ENCODE data around the gene SEMA5B.

The SEMA5B gene

GRCh38 chr3:122967765-122968164 is 59.8 kb downstream of the SEMA5B start:
- no peak for DNase-seq

- DNase-seq, result no peak
Observed at GRCh38 chr3:122967356-122967755, 60.2 kb downstream of the SEMA5B start.

GRCh38 chr3:122966045-122966444 is 61.5 kb downstream of the SEMA5B start:
- no peak for DNase-seq

GRCh38 chr3:122964811-122965210 is 62.8 kb downstream of the SEMA5B start:
- DNase-seq, result no peak

GRCh38 chr3:122962149-122962548 is 65.4 kb downstream of the SEMA5B start:
- DNase-seq, result no peak

GRCh38 chr3:122961146-122961545 is 66.4 kb downstream of the SEMA5B start:
- DNase-seq, result peak in 2 of 3 donors; percentile 38 to 65

- no peak for DNase-seq
Observed at GRCh38 chr3:122960652-122961051, 66.9 kb downstream of the SEMA5B start.

- DNase-seq, result no peak
Observed at GRCh38 chr3:122959339-122959738, 68.2 kb downstream of the SEMA5B start.

- no peak for DNase-seq
Observed at GRCh38 chr3:122957707-122958689, 69.6 kb downstream of the SEMA5B start.

- no peak for DNase-seq
Observed at GRCh38 chr3:122956693-122957455, 70.7 kb downstream of the SEMA5B start.

- no peak for DNase-seq
Observed at GRCh38 chr3:122955916-122956692, 71.5 kb downstream of the SEMA5B start.

GRCh38 chr3:122952520-122952919 is 75.0 kb downstream of the SEMA5B start:
- DNase-seq, result peak; percentile 73 to 78 (median 73)

GRCh38 chr3:122948408-122948807 is 79.2 kb downstream of the SEMA5B start:
- DNase-seq, result no peak

- DNase-seq, result no peak
Observed at GRCh38 chr3:122947738-122948137, 79.8 kb downstream of the SEMA5B start.

GRCh38 chr3:122947196-122947595 is 80.4 kb downstream of the SEMA5B start:
- DNase-seq, result no peak

- no peak for DNase-seq
Observed at GRCh38 chr3:122946185-122946584, 81.4 kb downstream of the SEMA5B start.

GRCh38 chr3:122945230-122945629 is 82.3 kb downstream of the SEMA5B start:
- no peak for DNase-seq

- DNase-seq, result no peak
Observed at GRCh38 chr3:122944671-122945161, 82.8 kb downstream of the SEMA5B start.

GRCh38 chr3:122943828-122944190 is 83.8 kb downstream of the SEMA5B start:
- DNase-seq, result no peak

- peak; percentile 62 to 82 (median 65) for DNase-seq
Observed at GRCh38 chr3:122942937-122943827, 84.4 kb downstream of the SEMA5B start.

GRCh38 chr3:122942239-122942638 is 85.3 kb downstream of the SEMA5B start:
- no peak for DNase-seq
